Measurements from ENCODE around the gene PLCL1.

PLCL1 gene

DNA sequence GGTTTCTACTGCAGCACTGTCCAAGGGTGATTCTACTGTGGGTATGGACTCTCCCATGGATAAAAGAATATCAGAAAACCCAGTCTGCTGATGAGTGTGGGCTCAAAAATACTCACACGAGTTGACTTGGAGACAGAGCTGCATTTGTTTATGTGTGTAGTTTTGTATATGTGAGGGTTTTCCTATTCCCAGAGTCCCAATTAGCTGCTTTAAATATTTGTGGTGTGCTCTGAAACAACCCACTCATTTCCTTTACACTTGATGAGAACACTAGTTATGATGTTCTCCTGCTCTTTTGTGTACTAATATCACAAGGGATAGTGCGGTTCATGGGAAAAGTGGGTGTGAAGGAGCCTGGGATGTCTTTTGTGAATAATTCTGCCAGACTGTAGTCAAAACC, 337.3 kb downstream of the PLCL1 start:
- intact Hi-C loops (cut with micrococcal nuclease): loop anchor here (10.0 kb wide), 1 partner anchor 143 kb away; no protein-coding TSS in a partner anchor

DNA sequence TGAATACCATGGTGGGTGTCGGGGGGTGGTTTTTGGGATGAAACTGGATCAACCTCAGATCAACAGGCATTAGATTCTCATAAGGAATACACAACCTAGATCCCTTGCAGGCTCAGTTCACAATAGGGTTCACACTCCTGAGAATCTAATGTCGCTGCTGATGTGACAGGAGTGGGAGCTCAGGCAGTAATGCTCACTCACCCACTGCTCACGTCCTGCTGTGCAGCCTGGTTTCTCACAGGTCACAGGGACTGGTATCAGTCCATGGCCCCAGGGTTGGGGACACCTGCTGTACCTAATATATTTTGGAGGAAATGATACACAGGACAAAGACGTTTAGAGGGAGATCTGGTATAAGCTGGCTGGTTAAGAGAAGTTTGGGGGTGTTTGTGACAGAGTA, 338.8 kb downstream of the PLCL1 start:
- Mint-ChIP-seq H3K36me3 (ENCODE audit: low read depth) (no peaks in the 10 kb centered on the region), H3K4me3 (no peak overlapping the region), H3K9me3 (peaks cover 3% of the 10 kb centered on the region), H3K4me1 (ENCODE audit: low read depth) (no peaks in the 10 kb centered on the region), H3K27ac (no peak overlapping the region), H3K27me3 (no peaks in the 10 kb centered on the region)
- intact Hi-C loops (cut with micrococcal nuclease): loop anchor here (10.0 kb wide), 1 partner anchor 142 kb away; no protein-coding TSS in a partner anchor

More for the DNA sequence above, 337.3 kb downstream of the PLCL1 start:
- Mint-ChIP-seq H3K9me3 (peaks cover 8% of the 10 kb centered on the region), H3K27me3 (no peaks in the 10 kb centered on the region), H3K4me1 (ENCODE audit: low read depth) (no peaks in the 10 kb centered on the region), H3K4me3 (no peak overlapping the region), H3K36me3 (ENCODE audit: low read depth) (no peaks in the 10 kb centered on the region), H3K27ac (no peak overlapping the region)

DNA sequence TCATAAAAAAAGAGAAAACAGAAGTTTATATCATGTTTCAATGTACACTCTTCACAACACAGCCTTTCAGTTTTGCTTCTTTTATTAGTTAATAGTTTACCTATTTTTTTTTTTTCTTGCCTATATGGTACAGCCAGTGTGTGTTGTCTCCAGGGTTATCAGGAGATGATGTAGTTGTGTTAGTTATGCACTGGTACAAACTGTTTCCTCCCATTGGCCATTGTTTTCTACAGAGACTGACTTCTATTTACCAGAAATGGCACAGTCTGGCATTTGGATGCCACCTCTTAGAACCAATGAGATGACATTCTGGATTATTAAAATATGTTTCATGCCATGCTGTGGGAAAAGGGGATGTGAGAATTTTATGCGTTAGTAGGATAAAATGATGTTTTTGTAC, 339.4 kb downstream of the PLCL1 start:
- intact Hi-C loops (cut with micrococcal nuclease): loop anchor here (10.0 kb wide), 1 partner anchor 141 kb away; no protein-coding TSS in a partner anchor
- H3K4me3 Mint-ChIP-seq: no peak overlapping the region
- no peaks in the 10 kb centered on the region for H3K9me3 Mint-ChIP-seq
- no peaks in the 10 kb centered on the region for H3K36me3 Mint-ChIP-seq (ENCODE audit: low read depth)
- no peaks in the 10 kb centered on the region for H3K27me3 Mint-ChIP-seq
- no peaks in the 10 kb centered on the region for H3K4me1 Mint-ChIP-seq (ENCODE audit: low read depth)
- no peak overlapping the region for H3K27ac Mint-ChIP-seq

DNA sequence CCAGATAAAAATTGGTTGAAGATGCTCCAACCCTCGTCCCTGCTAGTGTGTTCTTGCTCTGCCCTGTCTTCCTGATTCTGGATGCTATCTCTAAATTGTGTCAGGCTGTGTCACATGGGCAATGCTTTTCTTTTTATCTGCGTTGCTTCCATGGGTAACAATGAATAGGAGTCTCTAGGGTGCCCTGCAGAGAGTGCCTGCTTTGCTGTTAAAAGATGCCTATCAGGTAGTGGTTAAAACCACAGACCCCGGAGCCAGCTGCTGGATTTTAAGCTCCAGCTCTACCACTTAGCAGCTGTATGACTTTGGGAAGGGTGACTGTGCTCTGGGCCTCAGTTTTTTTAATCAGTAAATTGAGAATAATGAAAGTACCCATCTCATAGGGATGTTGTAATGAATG, 340.3 kb downstream of the PLCL1 start:
- no peaks in the 10 kb centered on the region for H3K4me1 Mint-ChIP-seq (ENCODE audit: low read depth)
- no peaks in the 10 kb centered on the region for H3K27me3 Mint-ChIP-seq
- H3K36me3 Mint-ChIP-seq (ENCODE audit: low read depth): no peaks in the 10 kb centered on the region
- intact Hi-C loops (cut with micrococcal nuclease): loop anchor here (10.0 kb wide), 1 partner anchor 140 kb away; no protein-coding TSS in a partner anchor
- no peak overlapping the region for H3K4me3 Mint-ChIP-seq
- no peak overlapping the region for H3K27ac Mint-ChIP-seq
- no peaks in the 10 kb centered on the region for H3K9me3 Mint-ChIP-seq

DNA sequence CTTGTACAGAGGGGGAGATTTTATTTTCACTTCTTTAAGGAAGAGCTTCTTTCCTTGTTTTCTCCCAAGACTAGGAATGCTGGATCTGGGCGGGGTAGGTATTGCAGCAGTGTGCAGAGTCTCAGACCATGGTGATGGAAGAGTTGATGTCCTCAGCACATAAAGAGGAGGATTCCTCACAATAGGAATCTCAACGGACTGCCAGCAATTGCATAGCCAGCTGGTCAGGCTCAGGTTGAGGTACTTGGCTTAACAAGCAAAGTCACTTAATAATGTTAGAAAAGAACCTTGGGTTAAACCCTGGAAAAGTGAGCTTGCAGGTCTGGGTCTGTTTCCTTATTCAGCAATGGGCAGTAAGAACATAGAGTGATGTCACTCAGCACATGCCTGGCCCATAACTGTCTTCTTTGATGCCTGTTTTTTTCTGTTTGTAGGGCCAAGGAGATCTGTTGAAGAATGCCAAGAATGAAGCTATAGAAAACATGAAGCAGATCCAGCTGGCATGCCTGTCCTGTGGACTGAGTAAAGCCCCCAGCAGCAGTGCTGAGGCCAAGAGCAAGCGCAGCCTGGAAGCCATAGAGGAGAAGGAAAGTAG, 342.1 kb downstream of the PLCL1 start:
- Mint-ChIP-seq H3K4me3 (no peak overlapping the region), H3K4me1 (ENCODE audit: low read depth) (no peaks in the 10 kb centered on the region), H3K36me3 (ENCODE audit: low read depth) (no peaks in the 10 kb centered on the region), H3K9me3 (peaks cover 2% of the 10 kb centered on the region), H3K27me3 (no peaks in the 10 kb centered on the region), H3K27ac (no peak overlapping the region)
- intact Hi-C loops (cut with micrococcal nuclease): loop anchor here (10.0 kb wide), 1 partner anchor 138 kb away; no protein-coding TSS in a partner anchor

DNA sequence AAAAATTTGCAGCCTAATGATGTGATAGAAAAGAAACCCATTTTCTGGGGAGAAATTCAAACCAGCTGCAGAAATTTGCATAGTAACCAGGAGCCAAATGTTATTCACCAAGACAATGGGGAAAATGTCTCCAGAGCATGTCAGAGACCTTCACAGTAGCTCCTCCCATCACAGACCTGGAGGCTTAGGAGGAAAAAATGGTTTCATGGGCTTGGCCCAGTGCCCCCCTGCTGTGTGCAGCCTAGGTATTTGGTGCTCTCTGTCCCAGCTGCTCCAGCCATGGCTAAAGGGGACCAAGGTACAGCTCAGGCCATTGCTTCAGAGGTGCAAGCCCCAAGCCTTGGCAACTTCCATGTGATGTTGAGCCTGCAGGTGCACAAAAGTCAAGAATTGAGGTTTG, 352.9 kb downstream of the PLCL1 start:
- H3K4me3 Mint-ChIP-seq: no peak overlapping the region
- H3K9me3 Mint-ChIP-seq: peaks cover 18% of the 10 kb centered on the region
- H3K27me3 Mint-ChIP-seq: no peaks in the 10 kb centered on the region
- no peaks in the 10 kb centered on the region for H3K4me1 Mint-ChIP-seq (ENCODE audit: low read depth)
- intact Hi-C loops (cut with micrococcal nuclease): no loop called here
- H3K36me3 Mint-ChIP-seq (ENCODE audit: low read depth): peaks cover 2% of the 10 kb centered on the region
- H3K27ac Mint-ChIP-seq: no peak overlapping the region

DNA sequence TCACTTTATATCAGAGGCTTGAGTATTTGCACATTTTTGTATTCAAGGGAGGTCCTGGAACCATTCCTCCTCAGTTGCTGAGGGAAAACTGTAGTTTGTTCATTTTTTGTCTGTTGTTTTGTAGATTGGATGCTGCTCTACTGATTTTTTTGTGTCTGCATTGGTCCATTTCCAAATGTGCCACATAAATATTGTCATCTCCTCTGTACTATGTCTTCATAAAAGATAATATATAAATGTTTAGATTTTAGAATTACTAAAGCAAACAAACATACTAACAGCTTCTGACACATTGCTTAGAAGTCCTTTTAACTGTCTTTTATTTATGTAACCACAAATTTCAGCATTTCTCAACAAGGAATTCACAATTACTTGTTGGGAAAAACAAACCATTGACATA, 356.8 kb downstream of the PLCL1 start:
- Mint-ChIP-seq H3K4me1 (ENCODE audit: low read depth) (no peaks in the 10 kb centered on the region), H3K27ac (no peak overlapping the region), H3K36me3 (ENCODE audit: low read depth) (no peaks in the 10 kb centered on the region), H3K9me3 (peaks cover 15% of the 10 kb centered on the region), H3K27me3 (no peaks in the 10 kb centered on the region), H3K4me3 (no peak overlapping the region)
- intact Hi-C loops (cut with micrococcal nuclease): no loop called here

DNA sequence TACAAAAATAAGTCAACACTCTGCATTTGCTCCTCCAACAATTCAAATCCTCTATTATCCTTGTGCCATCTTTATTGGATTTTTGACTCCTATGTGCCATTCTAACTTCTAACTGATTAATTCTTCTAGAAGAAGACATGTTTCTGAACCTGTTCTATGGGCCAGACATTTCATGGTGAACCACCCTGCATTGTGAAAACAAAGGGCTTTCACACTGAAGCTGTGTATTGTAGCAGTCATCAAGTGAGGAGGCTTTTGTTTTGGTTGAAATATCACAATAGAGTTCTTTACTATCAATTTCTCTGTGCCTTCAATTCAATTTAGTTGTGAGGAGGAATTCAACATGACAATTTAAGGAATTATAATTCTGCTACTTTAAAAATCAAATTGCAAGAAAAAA, 357.9 kb downstream of the PLCL1 start:
- no peak overlapping the region for H3K27ac Mint-ChIP-seq
- intact Hi-C loops (cut with micrococcal nuclease): no loop called here
- H3K9me3 Mint-ChIP-seq: peaks cover 7% of the 10 kb centered on the region
- no peaks in the 10 kb centered on the region for H3K4me1 Mint-ChIP-seq (ENCODE audit: low read depth)
- H3K4me3 Mint-ChIP-seq: no peak overlapping the region
- no peaks in the 10 kb centered on the region for H3K27me3 Mint-ChIP-seq
- H3K36me3 Mint-ChIP-seq (ENCODE audit: low read depth): no peaks in the 10 kb centered on the region

DNA sequence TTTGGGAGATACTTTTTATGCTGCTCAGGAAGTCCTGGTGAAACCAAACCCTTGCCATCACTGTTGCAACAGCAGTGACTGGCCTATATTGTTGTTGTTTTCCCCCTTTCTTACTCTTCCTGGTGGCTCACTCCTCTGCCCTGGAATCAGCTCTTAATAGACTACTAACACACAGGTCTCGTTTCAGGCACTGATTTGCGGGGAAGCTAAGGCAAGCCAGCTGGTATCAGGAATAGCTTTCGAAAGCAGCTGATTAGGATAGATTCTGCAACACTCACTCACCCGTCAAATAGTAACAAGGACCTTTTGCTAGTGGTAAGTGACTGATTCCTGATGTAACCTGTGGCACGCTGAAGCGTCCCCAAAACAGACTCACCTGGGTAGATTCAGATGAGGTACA, 360.4 kb downstream of the PLCL1 start:
- Mint-ChIP-seq H3K4me1 (ENCODE audit: low read depth) (no peaks in the 10 kb centered on the region), H3K36me3 (ENCODE audit: low read depth) (no peaks in the 10 kb centered on the region), H3K27me3 (no peaks in the 10 kb centered on the region), H3K4me3 (no peak overlapping the region), H3K9me3 (no peaks in the 10 kb centered on the region), H3K27ac (no peak overlapping the region)
- intact Hi-C loops (cut with micrococcal nuclease): no loop called here

DNA sequence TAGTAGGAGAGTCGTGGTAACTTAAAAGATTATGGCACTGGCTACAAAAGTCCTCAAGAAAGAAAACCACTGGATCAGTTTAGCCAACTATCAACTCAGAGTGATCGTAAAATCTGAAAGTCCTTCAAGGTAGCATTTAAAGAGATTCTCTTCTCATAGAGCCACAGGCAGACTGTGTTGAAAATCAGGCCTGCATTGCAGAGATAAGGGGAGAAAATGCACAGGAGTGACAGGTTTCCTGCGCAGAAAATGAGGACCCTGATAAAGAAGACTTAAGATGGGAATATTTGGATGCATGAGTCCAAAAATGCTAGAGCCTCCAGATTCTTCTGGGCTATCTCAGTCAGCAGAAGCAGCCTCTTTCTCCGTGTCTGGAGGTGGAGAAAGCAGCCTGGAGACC, 360.9 kb downstream of the PLCL1 start:
- no peaks in the 10 kb centered on the region for H3K36me3 Mint-ChIP-seq (ENCODE audit: low read depth)
- H3K4me1 Mint-ChIP-seq (ENCODE audit: low read depth): no peaks in the 10 kb centered on the region
- H3K27me3 Mint-ChIP-seq: no peaks in the 10 kb centered on the region
- no peaks in the 10 kb centered on the region for H3K9me3 Mint-ChIP-seq
- no peak overlapping the region for H3K27ac Mint-ChIP-seq
- no peak overlapping the region for H3K4me3 Mint-ChIP-seq
- intact Hi-C loops (cut with micrococcal nuclease): no loop called here

DNA sequence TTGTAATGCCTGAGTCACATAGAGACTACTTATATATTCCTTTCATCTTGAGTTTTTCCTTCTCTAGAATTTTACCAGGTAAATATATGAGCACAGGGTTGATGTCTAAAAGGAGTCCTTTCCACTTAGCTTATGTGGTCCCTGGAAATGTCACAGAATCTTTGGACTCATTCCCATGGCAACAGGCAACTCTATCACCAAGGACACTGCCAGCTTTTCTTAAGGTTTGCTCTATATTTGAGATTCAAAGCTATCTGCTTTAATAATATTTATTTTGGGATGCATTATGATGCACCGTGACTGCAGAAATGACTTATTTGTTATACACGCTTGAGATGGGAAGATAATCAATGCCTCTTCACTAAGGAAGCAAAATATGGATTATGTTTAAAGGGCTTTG, 363.0 kb downstream of the PLCL1 start:
- Mint-ChIP-seq H3K27ac (no peak overlapping the region), H3K4me3 (no peak overlapping the region), H3K36me3 (ENCODE audit: low read depth) (no peaks in the 10 kb centered on the region), H3K27me3 (no peaks in the 10 kb centered on the region), H3K4me1 (ENCODE audit: low read depth) (no peaks in the 10 kb centered on the region), H3K9me3 (no peaks in the 10 kb centered on the region)
- intact Hi-C loops (cut with micrococcal nuclease): no loop called here

DNA sequence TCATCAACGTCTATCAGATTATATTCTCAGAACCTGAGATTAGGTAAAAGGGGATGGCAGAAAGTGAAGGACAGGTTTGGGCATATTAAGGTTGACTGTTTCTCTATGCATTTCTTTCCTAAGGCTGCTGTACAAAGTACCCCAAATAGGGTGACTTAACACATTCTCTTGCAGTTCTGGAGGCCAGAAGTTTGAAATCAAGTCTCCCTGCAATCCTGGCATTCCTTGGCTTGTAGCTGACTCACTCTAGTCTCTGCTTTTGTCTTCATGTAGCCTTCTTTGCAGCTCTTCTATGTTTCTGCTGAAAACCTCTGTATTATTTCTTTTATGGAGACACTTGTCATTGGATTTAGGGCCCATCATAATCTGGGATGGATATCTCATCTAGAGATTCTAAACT, 364.3 kb downstream of the PLCL1 start:
- no peaks in the 10 kb centered on the region for H3K36me3 Mint-ChIP-seq (ENCODE audit: low read depth)
- H3K27ac Mint-ChIP-seq: no peak overlapping the region
- H3K4me1 Mint-ChIP-seq (ENCODE audit: low read depth): no peaks in the 10 kb centered on the region
- H3K4me3 Mint-ChIP-seq: no peak overlapping the region
- no peaks in the 10 kb centered on the region for H3K9me3 Mint-ChIP-seq
- H3K27me3 Mint-ChIP-seq: no peaks in the 10 kb centered on the region
- intact Hi-C loops (cut with micrococcal nuclease): no loop called here

DNA sequence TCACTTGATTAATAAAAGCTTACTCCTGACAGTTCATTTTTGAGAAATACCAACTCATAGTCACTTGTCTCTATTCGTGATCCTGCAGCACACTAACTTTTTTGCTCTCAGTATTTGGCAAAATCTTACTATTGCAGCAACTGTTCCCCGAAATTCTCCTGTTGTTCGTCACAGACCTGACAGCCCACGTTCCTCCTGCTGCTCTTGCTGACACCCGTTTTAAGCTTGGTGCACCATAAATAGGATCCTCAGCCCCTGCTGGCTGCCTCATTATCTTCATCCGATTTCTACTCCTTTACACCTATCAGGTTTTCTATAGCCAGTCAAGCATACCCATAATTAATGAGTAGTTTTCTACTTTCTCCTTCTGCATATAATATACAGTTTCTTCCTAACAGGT, 368.8 kb downstream of the PLCL1 start:
- H3K4me3 Mint-ChIP-seq: no peak overlapping the region
- H3K27ac Mint-ChIP-seq: no peak overlapping the region
- H3K36me3 Mint-ChIP-seq (ENCODE audit: low read depth): no peaks in the 10 kb centered on the region
- peaks cover 5% of the 10 kb centered on the region for H3K9me3 Mint-ChIP-seq
- intact Hi-C loops (cut with micrococcal nuclease): no loop called here
- H3K4me1 Mint-ChIP-seq (ENCODE audit: low read depth): no peaks in the 10 kb centered on the region
- H3K27me3 Mint-ChIP-seq: no peaks in the 10 kb centered on the region

DNA sequence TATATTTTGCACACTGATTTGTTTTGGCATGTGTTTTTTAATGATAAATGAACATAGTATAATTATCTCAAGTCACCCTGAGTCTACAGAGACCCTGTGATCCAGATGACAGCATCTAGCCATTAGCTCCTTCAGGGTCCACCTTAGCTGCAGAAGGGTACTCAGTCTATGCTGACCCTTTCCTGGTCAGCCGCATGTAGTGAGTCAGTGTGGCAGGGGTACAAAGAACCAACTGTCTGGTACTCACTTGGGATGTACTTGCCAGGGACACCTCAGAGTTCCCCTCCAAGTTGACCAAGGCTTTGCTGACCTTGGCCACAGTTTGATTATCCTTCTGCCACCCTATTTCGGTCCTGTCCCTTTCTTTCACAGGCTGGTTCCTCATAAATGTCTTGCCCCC, 369.5 kb downstream of the PLCL1 start:
- Mint-ChIP-seq H3K36me3 (ENCODE audit: low read depth) (no peaks in the 10 kb centered on the region), H3K27ac (no peak overlapping the region), H3K4me3 (no peak overlapping the region), H3K4me1 (ENCODE audit: low read depth) (no peaks in the 10 kb centered on the region), H3K9me3 (peaks cover 12% of the 10 kb centered on the region), H3K27me3 (no peaks in the 10 kb centered on the region)
- intact Hi-C loops (cut with micrococcal nuclease): no loop called here

DNA sequence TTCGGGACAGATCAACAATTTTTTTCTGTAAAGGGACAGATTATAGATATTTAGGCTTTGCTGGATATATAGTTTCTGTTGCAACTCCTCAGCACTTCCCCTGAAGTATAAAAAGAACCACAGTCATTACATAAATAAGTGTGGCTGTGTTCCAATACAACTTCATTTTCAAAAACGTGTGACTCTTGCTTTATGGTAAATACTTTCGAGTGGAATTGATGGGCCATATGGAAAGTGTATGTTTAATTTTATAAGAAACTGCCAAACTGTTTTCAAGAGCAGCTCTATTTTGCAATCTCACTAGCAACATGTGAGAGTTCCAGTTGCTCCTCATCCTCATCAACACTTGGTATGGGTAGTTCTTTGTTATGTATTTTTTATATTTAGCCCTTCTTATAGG, 370.9 kb downstream of the PLCL1 start:
- Mint-ChIP-seq H3K27me3 (no peaks in the 10 kb centered on the region), H3K36me3 (ENCODE audit: low read depth) (no peaks in the 10 kb centered on the region), H3K27ac (no peak overlapping the region), H3K4me3 (no peak overlapping the region), H3K4me1 (ENCODE audit: low read depth) (no peaks in the 10 kb centered on the region), H3K9me3 (peaks cover 19% of the 10 kb centered on the region)
- intact Hi-C loops (cut with micrococcal nuclease): no loop called here

Data from dendritic cell treated with granulocyte-macrophage colony-stimulating factor and Interleukin-4, amounts not matched to agents 40 ng/mL and 50 ng/mL, for 4 days (primary cell).